Activated CD8-positive, alpha-beta memory T cell treated with anti-CD3 and anti-CD28 coated beads, Interleukin-2, amount 50 U/mL, for 1 hour (primary cell): ENCODE data around the gene ARL3.

Source experiments
- DNase-seq: peaks from one replicate; pipeline ENCODE4 v3.0.0-alpha.2; 2020; ENCODE audit errors: extremely low read depth

The ARL3 gene

GRCh38 chr10:102641880-102642735 lies 72.1 kb downstream of the ARL3 start:
- peak; percentile 92 for DNase-seq

GRCh38 chr10:102641402-102641801 lies 72.8 kb downstream of the ARL3 start:
- DNase-seq, result no peak

- no peak for DNase-seq
Observed at GRCh38 chr10:102639537-102639936, 74.7 kb downstream of the ARL3 start.

- DNase-seq, result no peak
Observed at GRCh38 chr10:102635377-102635776, 78.8 kb downstream of the ARL3 start.

DNA sequence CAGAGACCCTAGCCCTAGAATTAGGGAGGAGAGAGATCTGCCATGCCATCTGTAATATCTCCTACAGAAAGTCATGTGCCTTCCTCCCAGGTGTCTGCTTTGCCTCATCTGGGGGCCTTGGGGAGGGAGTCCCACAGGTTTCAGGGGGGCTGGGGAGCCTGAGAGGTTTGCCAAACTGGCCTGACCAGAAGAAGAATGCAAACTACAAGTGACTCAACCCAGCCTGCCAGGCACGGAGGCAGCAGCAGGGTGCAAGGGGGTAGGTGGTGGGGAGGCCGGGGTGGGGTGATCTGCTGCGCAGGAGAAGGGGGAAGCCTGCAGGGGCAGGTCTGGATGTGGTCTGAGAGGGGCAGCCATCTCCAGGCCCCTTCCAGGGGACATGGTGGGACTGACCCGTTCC lies 79.5 kb downstream of the ARL3 start:
- DNase-seq, result no peak

DNA sequence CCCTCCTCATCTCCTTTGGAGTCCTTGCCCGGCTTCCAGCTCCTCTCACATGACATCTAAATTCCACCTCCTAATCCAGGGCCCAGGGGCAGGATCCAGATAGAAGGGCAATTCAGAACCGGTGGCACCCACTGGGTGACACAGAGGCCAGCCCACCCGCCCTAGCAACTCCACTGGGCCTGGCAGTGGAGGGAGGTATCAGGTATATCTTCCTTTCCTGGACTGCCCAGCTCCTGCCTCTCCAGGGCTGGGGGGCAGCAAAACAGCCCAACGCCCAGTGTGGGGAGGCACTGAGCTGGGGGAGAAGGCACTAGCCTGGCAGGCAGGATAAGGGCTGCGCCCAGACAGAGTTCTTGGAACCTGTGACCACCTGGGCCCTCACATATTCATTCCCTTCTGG lies 80.3 kb downstream of the ARL3 start:
- DNase-seq, result no peak

DNA sequence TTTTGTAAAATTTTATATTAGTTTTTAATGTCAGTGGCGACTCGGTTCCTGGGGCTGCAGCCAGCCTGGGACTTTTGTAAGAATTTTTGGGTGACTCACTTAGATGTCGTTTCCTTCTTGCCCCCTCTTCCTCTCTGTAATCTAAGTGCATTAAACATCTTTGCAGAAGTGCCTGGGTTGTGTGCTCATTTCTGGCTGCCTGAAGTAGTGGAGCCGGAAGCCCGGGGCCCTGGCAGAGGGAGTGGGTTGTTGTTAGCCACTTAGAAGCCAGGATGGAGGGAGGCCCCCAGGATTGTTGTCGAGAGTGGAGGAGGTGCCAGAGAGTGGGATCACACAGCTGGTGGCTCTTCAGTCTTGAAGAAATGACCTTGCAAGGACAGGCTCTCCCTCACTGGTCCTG lies 80.9 kb downstream of the ARL3 start:
- no peak for DNase-seq

GRCh38 chr10:102632394-102633111 lies 81.6 kb downstream of the ARL3 start:
- no peak for DNase-seq

DNA sequence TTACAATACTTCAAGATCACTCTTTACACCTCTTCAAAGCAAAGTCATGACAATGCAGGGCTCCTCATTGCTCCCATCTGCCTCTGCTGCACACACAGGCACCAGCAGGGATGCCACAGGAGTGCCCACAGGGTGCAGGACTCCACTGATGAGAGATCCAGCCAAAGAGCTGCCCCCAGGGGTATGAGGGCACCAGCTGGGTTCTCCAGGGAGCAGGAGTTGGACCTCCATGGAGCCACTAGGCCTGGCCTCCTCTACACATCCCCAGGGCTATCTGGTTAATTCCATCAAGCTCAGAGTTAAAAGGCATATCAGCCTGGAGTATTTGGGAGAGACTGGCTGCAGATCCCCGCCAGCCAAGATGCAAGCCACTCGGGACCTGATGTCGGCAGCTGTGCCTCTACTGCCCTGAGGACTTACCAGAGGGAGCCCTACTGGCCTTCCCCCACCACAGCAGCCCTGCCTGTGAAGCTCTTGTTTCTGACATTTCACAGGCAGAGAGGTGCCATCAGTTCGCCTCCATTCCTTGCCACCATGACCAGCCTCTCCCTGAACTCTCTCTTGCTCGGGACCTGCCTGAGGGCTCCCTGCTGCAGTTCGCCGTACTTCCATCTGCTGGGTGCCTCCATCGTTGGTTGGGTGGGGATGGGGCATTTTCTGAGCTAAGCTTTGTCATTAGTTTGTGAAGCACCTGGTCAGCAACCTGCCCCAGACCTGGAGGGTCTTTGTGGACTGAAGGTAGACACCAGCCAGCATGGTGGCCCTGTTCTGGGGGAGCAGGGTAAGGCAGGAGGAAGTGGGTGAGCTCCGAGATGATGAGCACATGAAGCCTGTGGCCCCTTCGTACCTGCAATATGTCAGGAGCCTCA lies 82.4 kb downstream of the ARL3 start:
- no peak for DNase-seq

DNA sequence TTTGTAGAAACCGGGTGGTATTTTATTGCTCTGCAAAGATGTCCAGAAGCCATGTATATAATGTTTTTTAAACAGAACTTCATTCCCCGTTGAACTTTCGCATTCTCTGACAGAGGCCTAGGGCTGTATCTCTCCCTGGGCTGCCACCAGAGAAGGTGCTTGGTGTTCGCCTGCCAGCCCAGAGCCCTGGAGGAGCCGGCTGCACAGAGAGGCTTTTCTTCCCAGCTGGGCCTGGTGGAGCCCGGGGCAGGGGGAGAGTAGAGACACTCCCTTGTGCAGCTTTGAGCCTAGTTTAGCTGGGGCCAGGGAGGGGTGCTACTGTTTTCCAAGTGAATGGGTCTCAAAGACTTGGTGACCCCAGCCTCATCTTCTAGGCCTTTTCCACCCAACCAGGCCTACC lies 83.5 kb downstream of the ARL3 start:
- DNase-seq, result no peak

GRCh38 chr10:102629661-102630614 lies 84.3 kb downstream of the ARL3 start:
- no peak for DNase-seq

DNA sequence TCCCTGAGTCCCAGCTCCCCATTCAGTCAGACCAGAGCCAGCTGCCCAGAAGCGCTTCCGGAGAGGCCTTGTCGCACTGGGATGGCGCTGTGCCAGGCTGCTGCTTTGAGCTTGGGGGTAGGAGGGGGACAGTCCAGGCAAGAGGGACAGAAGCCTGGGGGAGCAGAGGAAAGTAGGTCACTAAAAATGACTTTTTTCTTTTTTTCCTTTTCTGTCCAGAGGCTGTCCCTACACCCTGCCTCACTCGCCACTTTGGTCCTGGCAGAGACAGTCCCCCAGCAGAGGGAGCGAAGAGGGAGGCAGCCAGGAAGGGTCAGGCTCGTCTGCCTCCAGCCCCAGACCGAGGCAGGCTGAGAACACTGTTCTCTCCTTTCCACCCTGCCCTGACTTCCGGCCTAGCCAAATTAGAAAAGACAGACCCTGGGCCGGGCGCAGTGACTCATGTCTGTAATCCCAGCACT lies 85.7 kb downstream of the ARL3 start:
- DNase-seq, result no peak

DNA sequence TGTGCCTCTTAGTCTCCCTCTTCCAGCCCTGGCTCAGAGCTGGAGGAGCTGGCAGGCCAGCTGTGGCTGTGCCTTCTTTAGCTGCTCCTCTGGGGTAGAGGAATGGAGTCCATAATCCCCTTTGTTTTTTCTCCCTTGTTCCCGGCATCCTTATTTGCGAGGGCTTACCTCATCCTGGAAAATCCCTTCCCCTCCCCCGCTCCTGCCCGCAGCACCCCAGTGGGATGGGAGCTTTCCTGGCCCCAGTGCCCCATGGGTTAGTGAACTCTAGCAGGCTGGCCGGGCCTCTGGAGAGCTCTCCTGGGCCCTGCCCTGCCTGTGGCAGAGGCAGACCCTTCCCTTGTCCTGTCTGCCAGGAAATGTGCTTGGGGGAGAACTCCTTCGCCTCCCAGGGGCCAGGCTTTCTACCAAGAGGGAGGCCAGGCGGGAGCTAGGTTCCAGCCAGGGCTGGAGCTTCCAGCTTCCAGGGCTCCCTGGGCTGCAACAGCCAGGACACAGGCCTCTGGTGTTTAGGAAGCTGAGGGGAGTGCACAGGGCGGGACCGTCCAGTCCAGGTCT lies 86.4 kb downstream of the ARL3 start:
- DNase-seq, result no peak

DNA sequence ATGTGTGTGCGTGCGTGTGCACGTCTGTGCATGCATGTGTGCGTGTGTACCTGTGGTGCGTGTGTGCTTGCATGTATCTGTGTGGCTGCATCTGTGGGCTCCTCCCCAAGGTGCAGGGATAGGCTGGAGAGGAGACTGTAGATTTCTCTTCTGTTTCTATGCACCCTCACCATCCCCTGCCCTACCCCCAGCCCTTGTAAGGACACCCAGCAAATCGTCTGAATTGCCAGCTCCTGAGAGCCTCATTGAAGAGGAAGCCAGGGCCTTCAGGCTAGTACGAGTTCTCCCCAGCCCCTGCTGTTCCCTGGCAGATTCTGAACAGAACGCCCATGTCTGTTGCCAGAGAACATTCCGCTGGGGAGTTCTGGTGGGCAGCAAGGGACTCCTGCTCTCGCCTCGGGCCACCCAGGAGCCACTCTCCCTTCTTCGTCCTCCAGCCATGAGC lies 86.9 kb downstream of the ARL3 start:
- DNase-seq, result no peak

- DNase-seq, result no peak
Observed at GRCh38 chr10:102626026-102626685, 88.0 kb downstream of the ARL3 start.

DNA sequence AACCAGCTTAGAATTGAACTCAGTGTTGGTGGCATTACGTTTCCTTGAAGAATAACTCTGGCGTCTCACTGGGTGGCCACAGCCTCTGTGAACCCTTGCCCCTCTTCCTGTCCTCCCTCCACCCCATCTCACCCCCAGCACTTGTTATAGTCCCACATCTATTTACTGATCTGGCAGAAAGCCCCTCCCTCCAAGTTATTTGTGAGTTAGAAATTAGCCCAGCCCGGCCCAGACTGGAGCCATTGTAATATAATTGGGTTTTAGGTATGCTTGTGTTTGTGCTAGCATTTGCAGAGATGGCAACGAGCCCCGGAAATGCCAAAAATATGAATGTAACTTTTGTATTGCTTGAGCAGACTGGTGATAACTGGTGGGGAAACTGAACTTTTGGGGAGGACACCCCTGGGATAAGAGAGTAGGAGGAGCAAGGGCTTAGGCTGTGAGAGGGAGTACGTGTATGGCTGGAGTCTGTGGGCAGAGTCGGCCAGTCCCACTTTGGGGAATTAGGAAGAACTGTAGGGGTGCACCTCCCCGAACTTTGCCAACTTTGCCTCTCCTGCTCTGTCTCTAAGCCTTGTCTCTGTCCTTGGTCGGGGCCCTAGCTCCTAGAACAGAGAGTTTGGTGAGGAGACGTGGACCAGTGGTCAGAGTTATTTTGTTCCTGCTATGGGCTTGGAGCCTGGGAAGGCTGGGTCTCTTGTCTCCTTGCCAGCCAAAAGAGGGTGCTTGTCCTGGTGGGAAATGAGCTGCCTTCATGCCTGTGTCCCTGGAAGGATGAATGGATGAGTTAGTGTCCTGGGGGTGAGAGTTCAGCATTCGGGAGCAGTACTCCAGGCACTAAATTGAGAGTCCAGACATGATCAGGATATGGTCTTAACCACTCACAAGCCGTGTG lies 89.2 kb downstream of the ARL3 start:
- no peak for DNase-seq

DNA sequence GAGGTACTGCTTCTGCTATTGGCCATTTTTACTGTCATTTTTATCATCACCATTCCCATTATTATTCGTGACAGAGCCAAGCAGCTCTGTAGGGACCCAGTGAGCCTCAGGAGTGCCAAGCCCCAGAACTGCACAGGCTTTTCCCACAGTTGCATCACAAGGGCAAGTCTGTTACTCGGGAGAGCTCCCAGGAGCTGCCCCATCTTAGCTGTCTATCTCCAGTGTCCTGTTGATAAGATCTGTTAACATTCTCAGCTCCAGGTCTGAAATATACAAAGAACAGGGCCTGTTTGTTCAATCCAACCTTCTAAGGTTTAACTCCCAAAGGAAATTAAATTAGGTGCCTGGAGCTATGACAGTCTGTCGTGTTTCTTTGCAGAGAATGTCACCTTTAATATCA lies 90.1 kb downstream of the ARL3 start:
- no peak for DNase-seq
